Stimulated activated CD8-positive, alpha-beta memory T cell treated with anti-CD3 and anti-CD28 coated beads, Interleukin-4, amount 100 ng/mL, for 24 hours (primary cell): ENCODE measurements around the gene RNF7.
"Not testable (repeated sequence)": the region's sequence is repeated elsewhere in the genome, so short reads cannot be mapped to it uniquely, and the experiment has no call there.

Experiments used
- DNase-seq: peaks from one replicate; pipeline ENCODE4 v3.0.0-alpha.2; 2020; ENCODE audit warnings: low read depth

Gene RNF7

DNA sequence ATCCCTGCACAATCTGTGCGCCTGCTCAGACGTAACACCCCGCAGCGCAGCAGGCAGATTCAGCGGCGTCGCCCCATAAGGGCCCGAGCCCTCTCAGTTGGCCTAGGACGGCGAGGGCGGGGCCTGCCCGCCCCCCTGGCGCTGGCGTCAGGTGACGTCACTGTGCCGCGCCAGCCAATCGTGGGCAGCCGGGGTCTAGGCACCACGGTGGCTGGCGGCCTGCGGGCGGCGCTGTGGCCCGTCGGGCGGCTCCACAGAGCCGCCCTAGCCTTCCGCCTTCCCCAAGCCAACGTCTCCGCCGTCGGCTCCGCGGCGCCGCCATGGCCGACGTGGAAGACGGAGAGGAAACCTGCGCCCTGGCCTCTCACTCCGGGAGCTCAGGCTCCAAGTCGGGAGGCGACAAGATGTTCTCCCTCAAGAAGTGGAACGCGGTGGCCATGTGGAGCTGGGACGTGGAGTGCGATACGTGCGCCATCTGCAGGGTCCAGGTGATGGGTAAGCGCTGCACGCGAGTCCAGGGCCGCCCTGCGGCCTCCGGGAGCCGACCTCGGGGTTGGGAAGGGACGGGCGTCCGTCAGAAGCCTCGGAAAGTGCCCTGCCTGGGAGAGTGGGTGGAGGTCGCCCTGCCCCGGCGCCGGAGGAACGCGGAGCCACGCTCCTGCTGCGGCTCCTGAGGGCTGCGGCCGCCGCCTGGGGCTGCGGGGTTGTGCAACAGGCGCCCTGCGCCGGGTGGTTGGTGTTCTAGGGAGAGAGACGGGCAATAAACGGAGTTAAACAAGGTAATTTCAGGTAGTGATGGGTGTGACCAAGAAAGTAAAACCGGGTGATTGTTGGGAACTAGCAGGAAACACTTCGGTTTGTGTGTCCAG is at the start of gene RNF7:
RNF7 (plus strand) TSS at position 277 of the 869 bp plus-strand sequence; CDS start at position 321, 44 bp downstream.
- DNase-seq = peak; percentile 95

DNA sequence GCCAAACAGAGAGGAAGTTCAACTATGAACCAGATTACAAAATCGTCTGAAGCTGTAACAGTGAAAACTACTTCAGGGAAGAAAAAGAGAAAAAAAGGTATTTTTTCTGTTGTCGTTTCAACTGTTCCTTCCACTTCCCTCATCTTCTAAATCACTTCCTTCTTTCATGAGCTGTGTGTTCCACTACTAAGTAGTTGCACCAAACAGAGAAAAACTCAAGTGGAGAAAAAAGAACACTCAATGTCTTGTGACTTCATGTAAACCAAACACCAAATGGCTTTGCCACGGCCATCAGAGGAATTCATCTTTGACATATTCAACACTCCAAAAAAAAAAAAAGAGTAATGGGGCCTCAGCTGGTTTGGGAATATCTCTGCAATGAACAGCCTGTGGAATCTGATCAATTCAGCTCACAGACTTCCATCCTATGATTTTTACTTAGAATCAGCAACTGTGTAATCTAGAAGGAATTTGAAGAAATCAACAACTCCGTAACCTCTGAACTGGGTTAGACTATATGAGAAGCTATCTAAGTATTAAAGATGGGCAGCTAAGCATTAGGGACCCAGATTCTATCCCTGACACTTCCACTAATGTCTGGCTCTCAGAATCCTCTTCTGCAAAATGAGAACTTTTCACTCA is 47.5 kb upstream of the RNF7 start:
- no peak for DNase-seq

DNA sequence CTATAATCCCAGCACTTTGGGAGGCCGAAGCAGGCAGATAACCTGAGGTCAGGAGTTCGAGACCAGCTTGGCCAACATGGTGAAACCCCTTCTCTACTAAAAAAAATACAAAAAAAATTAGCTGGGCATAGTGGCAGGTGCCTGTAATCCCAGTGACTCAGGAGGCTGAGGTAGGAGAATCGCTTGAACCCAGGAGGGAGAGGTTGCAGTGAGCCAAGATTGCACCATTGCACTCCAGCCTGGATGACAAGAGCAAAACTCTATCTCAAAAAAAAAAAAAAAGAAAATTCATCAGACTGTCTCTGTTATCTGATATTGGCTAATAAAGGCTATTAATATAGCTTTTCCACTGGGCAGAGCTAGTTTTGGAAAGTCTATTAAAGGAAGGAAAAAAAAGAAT is 46.6 kb upstream of the RNF7 start:
- DNase-seq = not testable (repeated sequence)

DNA sequence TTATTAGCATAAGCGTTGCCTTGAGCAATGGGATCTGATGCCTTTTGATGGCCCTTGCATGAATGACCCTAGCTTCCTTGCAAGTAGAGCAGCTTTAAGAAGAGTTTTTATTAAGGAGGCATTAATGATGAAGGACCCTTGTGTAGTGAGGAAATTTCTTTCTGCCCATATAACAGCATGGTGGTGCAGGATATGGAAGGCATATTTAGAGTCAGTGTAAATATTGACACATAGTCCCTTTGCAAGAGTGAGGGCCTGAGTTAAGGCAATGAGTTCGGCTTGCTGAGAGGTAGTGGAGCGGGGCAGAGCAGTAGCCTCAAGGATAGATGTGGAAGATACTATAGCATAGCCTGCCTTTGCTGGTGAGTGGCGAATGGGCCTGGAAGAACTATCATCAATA is 45.1 kb upstream of the RNF7 start:
- not testable (repeated sequence) for DNase-seq

DNA sequence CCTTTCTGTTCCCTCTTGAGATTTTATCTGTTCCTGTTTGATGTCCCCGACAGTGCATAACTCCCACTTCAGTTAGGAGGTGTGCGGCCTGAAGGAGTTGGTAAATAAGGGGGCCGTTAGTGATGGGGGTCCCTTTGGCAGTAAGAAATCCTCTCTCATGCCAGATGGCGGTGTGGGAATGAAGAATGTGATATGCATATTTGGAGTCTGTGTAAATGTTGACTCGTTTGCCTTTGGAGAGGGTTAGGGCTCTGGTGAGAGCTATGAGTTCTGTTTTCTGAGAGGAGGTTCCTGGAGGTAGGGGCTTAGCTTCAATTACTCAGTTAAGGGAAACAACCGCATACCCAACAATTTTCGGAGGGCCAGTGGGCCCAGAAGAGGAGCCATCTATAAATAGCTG is 38.8 kb upstream of the RNF7 start:
- DNase-seq = no peak

DNA sequence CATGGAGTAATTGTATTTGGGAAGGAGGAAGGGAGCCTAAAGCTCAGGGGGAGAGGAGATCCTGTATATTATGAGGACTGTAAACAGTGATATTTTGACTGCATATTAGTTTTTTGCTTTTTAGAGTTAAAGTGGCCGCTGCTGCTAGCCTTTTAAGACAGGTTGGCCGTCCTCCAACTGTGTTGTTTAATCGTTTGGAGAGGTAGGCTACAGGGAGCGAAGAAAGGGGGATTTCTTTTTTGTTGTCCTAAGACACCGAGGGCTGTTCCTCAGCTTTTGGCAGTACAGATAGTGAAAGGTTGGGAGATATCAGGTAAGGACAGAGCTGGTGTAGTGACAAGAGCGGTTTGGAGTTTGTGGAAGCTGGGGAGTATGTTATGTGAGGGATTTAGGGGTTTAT is 38.2 kb upstream of the RNF7 start:
- DNase-seq = no peak

DNA sequence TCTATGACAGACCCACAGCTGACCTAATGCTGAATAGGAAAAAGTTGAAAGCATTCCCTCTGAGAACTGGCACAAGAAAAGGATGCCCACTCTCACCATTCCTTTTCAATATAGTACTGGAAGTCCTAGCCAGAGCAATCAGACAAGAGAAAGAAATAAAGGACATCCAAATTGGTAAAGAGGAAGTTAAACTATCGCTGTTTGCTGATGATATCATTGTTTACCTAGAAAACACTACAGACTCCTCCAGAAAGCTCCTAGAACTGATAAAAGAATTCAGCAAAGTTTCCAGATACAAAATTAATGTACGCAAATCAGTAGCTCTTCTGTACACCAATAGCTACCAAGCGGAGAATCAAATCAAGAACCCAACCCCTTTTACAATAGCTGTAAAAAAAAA is 34.7 kb upstream of the RNF7 start:
- DNase-seq = not testable (repeated sequence)

DNA sequence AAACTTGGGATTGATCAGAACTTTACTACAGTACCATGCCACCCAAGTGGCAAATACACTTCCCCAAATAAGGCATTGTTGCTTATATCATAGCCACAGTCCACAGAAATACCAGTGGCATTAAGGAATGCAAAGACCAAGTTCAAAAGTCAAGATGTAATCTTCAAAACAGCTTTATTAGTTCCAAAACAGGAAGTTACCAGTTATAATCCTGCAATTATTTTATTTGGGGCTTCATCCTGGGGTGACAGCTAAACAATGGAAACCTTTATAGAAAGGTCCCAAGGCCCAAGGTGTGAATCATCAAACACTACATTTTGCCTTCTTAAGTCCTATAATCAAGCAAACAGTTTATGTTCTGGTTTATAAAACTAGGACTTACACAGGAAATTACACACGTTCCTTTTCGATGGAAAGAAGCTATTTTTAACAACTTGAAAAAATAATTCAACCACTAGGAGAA is 30.3 kb upstream of the RNF7 start:
- no peak for DNase-seq

GRCh38 chr3:141708367-141708766 is 29.7 kb upstream of the RNF7 start:
- no peak for DNase-seq

DNA sequence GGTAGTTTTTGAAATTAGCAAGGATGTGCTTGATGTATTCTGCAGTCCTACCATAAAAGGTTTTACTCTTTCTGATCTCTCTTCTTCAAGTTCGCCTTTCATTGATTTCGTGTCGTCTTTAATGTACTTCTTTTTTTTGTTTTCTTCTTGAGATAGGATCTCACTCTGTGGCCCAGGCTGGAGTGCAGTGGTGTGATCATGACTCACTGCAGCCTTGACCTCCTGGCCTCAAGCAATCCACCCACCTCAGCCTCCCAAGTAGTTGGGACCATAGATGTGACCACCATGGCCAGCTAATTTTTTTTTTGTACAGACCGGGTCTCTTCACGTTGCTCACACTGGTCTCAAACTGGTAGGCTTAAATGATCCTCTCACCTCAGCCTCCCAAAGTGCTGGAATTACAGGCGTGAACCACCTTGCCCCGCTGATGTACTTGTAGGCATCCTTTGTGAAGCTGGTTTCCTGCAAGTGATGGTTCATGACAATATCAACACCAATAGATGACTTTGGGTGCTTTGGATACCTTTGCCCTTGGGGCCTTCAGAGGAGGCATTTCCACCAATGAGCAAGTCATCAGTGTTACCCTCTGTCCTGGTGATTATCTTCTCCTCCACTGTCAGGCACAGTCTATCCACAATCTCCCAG is 28.9 kb upstream of the RNF7 start:
- no peak for DNase-seq

DNA sequence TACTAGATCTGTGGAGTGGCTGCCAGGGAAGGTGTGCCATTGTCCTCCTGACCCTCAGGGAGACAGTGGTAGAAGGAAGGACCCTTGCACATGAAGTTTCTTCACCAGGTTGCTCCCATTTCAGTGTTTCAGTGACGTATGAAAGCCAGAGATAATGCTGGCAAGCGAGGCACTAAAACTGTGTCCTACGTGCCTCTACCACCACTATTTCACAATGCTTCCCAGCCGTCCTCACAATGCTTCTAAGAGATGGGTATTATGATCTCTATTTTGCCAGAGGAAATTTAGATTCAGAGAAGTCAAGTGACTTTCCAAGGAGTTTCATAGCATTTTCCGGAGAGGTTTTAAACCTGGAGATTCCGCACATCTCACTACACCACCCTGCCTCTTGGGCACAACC is 28.0 kb upstream of the RNF7 start:
- DNase-seq = no peak

GRCh38 chr3:141710888-141711616 is 27.0 kb upstream of the RNF7 start:
- DNase-seq = no peak

DNA sequence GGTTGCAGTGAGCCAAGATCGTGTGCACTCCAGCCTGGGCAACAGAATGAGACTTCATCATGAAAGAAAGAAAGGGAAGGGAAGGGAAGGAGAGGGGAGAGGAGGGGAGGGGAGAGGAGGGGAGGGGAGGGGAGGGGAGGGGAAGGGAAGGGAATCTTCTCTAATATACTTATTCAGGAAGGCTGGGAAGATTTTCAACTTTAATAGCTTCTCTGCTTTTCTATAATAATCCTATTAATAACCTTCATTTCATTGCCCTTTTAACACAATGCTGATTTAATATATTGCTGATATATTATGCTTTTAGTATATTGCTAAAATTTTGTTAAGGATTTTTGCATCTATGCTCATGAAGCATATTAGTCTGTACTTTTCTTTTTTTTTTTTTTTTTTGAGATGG is 23.4 kb upstream of the RNF7 start:
- DNase-seq = no peak

GRCh38 chr3:141722081-141722480 is 16.0 kb upstream of the RNF7 start:
- no peak for DNase-seq

- no peak for DNase-seq
Measured at GRCh38 chr3:141722648-141723047, 15.4 kb upstream of the RNF7 start.

DNA sequence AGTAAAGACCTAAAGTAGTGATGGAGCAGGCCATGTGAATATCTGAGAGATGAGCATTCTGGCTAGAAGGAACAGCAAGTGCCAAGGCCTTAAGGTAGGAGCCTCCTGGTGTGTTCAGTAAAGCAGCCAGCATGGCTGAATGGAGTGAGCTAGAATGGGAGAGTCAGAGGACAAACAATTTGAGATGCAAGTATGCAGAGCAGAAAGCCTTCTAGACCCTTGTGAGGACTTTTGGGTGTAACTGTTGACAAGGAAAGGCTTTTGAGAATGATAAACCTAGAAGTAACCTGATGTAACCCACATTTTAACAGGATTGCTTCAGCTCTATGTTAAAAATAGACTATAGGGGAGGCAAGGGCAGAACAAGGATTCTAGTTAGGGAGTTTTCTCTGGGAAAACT is 14.8 kb upstream of the RNF7 start:
- no peak for DNase-seq

- no peak for DNase-seq
Measured at GRCh38 chr3:141724186-141724585, 13.9 kb upstream of the RNF7 start.

- DNase-seq = no peak
Measured at GRCh38 chr3:141725036-141725435, 13.1 kb upstream of the RNF7 start.

GRCh38 chr3:141726483-141726882 is 11.6 kb upstream of the RNF7 start:
- no peak for DNase-seq

GRCh38 chr3:141728355-141728892 is 9.7 kb upstream of the RNF7 start:
- DNase-seq = no peak

- DNase-seq = no peak
Measured at GRCh38 chr3:141729240-141729639, 8.9 kb upstream of the RNF7 start.

DNA sequence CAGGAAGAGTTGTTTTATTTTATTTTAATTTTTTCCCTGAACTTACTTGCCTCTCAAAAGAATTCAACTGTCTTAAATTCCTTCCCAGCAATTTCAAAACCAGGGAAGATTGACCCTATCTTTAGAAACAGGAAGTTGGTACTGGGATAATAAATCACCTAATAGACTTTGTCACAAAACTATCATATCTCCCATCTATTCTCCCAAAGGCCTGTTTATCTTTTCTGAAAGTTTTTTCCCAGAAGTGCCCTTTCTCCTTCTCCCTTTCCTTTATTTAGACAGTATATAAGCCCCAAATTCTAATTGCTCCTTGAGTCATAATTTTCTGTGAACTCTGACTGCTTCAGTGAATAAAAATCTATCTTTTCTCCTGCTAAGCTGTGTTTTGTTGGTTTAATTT is 2.9 kb upstream of the RNF7 start:
- no peak for DNase-seq
